Measurements from ENCODE around the gene APOBEC3C. TPM values are rescaled to one million over a fixed set of nuclear protein-coding genes. Genes with fewer than 3 reads are reported as not detected.
"Not testable (repeated sequence)": the region's sequence is repeated elsewhere in the genome, so short reads cannot be mapped to it uniquely, and the experiment has no call there.

Gene APOBEC3C
- polyA plus RNA-seq, 1 donor = 13.9 TPM

DNA sequence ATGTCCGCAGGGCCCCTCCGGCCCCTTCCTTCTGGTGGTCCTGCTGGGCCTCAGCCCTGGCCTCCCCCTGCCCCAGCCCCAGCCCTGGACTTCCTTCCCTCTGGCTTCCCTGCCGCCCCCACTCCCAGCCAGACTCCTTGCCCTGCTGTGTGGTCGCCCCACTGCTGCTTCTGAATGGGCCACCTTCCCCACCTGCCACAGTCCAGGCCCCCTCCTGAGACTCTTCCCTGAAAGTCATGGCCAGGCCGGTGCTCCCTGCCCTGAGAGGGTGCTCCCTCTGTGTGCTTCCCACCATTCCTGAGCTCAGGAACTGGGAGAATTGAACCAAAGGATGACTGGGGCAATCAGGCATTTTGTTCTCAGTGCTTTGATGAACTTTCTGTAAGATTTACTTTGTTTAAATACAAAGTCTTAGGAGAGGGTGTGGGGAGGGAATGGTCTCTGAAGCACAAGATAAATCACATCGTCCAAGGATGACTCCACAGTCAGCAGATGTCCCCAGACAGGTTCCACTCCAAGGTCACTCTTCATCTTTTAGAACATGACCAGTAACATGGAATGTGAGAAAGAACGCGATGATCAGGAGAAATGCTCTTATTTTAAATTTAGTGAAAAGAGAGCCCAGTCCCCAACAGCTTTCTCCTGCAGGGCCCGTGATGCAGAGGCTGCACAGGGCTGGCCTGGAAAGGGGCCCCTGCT lies 7.6 kb downstream of the APOBEC3C start:
- Histone ChIP-seq H3K36me3 (ENCODE audit: control insufficient read depth, insufficient read depth, low read length) (peaks cover 10% of the 10 kb centered on the region), H3K27me3 (ENCODE audit: control insufficient read depth, insufficient read depth, low read length) (no peaks in the 10 kb centered on the region), H3K9me3 (ENCODE audit: control insufficient read depth, low read depth, low read length) (no peaks in the 10 kb centered on the region), H3K4me3 (ENCODE audit: low read length) (peak overlapping the region; percentile 43), H3K4me1 (ENCODE audit: control insufficient read depth, insufficient read depth, low read length) (peaks cover 7% of the 10 kb centered on the region), H3K27ac (ENCODE audit: low read length) (no peak overlapping the region)
- DNase-seq = no peak
- no CpG with 5 or more reads among the region's 9 CpGs for WGBS (ENCODE audit: insufficient coverage, low lambda C conversion rate)

DNA sequence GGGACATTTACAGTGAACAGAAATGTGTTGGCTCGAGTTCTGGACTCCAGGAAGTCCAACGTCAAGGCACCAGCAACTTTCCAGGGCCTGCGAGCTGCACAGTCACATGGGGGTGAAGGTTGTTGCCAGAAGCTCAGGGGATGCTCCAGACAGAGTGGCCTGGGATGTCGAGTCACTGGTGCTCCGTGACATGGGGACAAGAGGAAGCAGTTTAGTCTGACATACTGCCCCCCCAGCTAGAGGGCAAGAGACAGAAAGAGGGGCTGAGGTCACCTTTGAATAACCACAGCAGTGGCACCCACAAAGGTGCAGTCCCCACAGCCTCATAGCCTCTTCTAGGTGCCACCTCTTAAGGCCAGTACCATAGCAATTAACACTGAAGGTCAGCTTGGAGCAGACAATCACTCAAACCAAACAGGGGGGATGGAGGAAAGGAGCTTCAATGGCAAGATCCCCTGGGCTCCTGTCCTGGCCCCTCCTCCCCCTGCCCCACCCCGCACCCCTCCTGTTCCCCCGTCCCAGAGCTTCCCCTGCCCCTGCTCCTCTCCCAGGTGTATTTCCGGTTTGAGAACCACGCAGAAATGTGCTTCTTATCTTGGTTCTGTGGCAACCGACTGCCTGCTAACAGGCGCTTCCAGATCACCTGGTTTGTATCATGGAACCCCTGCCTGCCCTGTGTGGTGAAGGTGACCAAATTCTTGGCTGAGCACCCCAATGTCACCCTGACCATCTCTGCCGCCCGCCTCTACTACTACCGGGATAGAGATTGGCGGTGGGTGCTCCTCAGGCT lies 10.7 kb downstream of the APOBEC3C start:
- Histone ChIP-seq H3K9me3 (ENCODE audit: control insufficient read depth, low read depth, low read length) (no peaks in the 10 kb centered on the region), H3K4me1 (ENCODE audit: control insufficient read depth, insufficient read depth, low read length) (peaks cover 7% of the 10 kb centered on the region), H3K36me3 (ENCODE audit: control insufficient read depth, insufficient read depth, low read length) (peaks cover 4% of the 10 kb centered on the region), H3K27me3 (ENCODE audit: control insufficient read depth, insufficient read depth, low read length) (no peaks in the 10 kb centered on the region), H3K4me3 (ENCODE audit: low read length) (no peak overlapping the region), H3K27ac (ENCODE audit: low read length) (no peak overlapping the region)
- peak in 1 of 2 donors; percentile 18 for DNase-seq
- no CpG with 5 or more reads among the region's 15 CpGs for WGBS (ENCODE audit: insufficient coverage, low lambda C conversion rate)

DNA sequence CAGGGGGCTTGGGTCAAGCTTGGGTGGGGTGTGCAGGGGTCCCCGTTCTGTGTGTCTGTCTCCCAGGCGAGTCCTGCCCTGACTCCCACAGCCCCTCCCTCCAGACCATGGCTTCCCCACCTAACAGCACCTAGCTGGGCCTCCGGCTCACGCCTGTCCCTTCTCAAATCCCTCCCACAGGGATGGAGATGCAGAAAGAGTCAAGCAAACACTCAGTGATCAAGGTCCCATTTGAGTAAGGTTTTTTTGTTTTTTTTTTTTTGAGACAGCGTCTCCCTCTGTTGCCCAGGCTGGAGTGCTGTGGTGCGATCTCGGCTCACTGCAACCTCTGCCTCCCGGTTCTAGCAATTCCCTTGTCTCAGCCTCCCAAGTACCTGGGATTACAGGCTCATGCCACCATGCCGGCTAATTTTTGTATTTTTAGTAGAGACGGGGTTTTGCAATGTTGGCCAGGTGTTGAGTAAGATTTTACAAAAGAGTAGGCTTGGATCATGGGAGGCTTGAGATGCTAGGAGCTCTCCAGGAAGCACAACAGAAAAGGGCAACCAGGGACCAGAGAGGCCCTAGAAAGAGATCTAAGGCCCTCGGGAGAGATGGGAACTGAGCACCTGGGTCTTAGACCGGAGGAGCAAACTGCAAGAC lies 12.6 kb downstream of the APOBEC3C start:
- Histone ChIP-seq H3K36me3 (ENCODE audit: control insufficient read depth, insufficient read depth, low read length) (peaks cover 4% of the 10 kb centered on the region), H3K4me1 (ENCODE audit: control insufficient read depth, insufficient read depth, low read length) (peaks cover 2% of the 10 kb centered on the region), H3K4me3 (ENCODE audit: low read length) (no peak overlapping the region), H3K9me3 (ENCODE audit: control insufficient read depth, low read depth, low read length) (no peaks in the 10 kb centered on the region), H3K27me3 (ENCODE audit: control insufficient read depth, insufficient read depth, low read length) (no peaks in the 10 kb centered on the region), H3K27ac (ENCODE audit: low read length) (no peak overlapping the region)
- WGBS (ENCODE audit: insufficient coverage, low lambda C conversion rate) = no CpG with 5 or more reads among the region's 12 CpGs
- no peak for DNase-seq

DNA sequence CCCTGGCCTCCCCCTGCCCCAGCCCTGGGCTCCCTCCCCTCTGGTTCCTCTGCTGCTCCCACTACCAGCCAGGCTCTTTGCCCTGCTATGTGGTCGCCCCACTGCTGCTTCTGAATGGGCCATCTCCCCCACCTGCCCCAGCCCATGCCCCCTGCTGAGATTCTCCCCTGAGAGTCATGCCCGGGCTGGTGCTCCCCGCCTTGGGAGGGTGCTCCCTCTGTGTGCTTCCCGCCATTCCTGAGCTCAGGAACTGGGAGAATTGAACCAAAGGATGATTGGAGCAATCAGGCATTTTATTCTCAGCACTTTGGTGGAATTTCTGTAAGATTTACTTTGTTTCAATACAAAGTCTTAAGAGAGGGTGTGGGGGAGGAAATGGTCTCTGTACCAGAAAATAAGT lies 13.7 kb downstream of the APOBEC3C start:
- Histone ChIP-seq H3K4me3 (ENCODE audit: low read length) (no peak overlapping the region), H3K27ac (ENCODE audit: low read length) (no peak overlapping the region), H3K27me3 (ENCODE audit: control insufficient read depth, insufficient read depth, low read length) (no peaks in the 10 kb centered on the region), H3K4me1 (ENCODE audit: control insufficient read depth, insufficient read depth, low read length) (no peaks in the 10 kb centered on the region), H3K36me3 (ENCODE audit: control insufficient read depth, insufficient read depth, low read length) (peaks cover 4% of the 10 kb centered on the region), H3K9me3 (ENCODE audit: control insufficient read depth, low read depth, low read length) (no peaks in the 10 kb centered on the region)
- no CpG with 5 or more reads among the region's 4 CpGs for WGBS (ENCODE audit: insufficient coverage, low lambda C conversion rate)
- no peak for DNase-seq

DNA sequence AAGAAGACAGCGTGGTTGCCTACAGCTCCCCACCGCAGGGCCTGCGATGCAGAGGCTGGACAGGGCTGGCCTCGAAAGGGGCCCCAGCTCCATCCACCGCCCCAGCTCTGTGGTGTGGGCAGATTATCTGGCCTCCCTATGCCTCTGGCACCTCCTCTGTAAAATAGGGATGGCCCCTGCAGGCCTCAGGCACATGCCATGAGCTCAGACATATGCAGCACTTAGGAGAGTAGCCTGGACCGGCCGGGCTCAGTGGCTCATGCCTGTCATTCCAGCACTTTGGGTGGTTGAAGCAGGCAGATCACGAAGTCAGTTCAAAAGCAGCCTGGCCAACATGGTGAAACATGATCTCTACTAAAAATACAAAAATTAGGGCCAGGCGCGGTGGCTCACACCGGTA lies 14.2 kb downstream of the APOBEC3C start:
- H3K27me3 ChIP-seq (ENCODE audit: control insufficient read depth, insufficient read depth, low read length) = no peaks in the 10 kb centered on the region
- WGBS (ENCODE audit: insufficient coverage, low lambda C conversion rate) = no CpG with 5 or more reads among the region's 11 CpGs
- DNase-seq = no peak

DNA sequence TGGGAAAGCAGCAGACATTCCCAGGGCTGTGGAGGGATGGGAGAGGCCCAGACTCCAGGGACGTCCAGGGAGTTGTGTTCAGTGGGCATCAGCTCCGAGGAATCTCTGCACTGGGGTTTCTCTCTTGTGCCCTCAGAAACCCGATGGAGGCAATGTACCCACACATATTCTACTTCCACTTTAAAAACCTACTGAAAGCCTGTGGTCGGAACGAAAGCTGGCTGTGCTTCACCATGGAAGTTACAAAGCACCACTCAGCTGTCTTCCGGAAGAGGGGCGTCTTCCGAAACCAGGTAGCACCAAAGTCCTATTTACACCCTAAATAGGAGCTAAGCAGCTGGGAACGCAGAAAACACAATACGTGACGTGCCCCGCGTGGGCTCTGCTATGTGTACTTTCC lies 15.2 kb downstream of the APOBEC3C start:
- DNase-seq = no peak
- Histone ChIP-seq H3K4me3 (ENCODE audit: low read length) (no peak overlapping the region), H3K9me3 (ENCODE audit: control insufficient read depth, low read depth, low read length) (no peaks in the 10 kb centered on the region), H3K36me3 (ENCODE audit: control insufficient read depth, insufficient read depth, low read length) (no peaks in the 10 kb centered on the region), H3K27ac (ENCODE audit: low read length) (no peak overlapping the region), H3K27me3 (ENCODE audit: control insufficient read depth, insufficient read depth, low read length) (no peaks in the 10 kb centered on the region), H3K4me1 (ENCODE audit: control insufficient read depth, insufficient read depth, low read length) (no peaks in the 10 kb centered on the region)
- no CpG with 5 or more reads among the region's 13 CpGs for WGBS (ENCODE audit: insufficient coverage, low lambda C conversion rate)

More for the DNA sequence above, 14.2 kb downstream of the APOBEC3C start:
- no peaks in the 10 kb centered on the region for H3K4me1 ChIP-seq (ENCODE audit: control insufficient read depth, insufficient read depth, low read length)
- peaks cover 4% of the 10 kb centered on the region for H3K36me3 ChIP-seq (ENCODE audit: control insufficient read depth, insufficient read depth, low read length)
- no peak overlapping the region for H3K27ac ChIP-seq (ENCODE audit: low read length)
- no peaks in the 10 kb centered on the region for H3K9me3 ChIP-seq (ENCODE audit: control insufficient read depth, low read depth, low read length)
- H3K4me3 ChIP-seq (ENCODE audit: low read length) = no peak overlapping the region

DNA sequence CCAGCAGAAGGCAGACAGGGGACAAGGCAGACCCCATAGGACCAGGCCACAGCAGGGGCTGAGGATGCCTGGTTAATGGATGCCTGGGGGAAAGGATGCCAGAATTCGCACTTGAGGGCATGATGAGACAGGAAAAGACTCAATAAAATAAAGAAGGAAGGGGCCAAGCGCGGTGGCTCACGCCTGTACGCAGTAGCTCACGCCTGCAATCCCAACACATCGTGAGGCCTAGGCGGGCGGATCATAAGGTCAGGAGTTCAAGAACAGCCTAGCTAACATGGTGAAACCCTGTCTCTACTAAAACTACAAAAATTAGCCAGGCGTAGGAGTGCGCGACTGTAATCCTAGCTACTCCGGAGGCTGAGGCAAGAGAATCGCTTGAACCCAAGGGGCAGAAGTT lies 16.6 kb downstream of the APOBEC3C start:
- H3K4me3 ChIP-seq (ENCODE audit: low read length) = no peak overlapping the region
- H3K4me1 ChIP-seq (ENCODE audit: control insufficient read depth, insufficient read depth, low read length) = no peaks in the 10 kb centered on the region
- no peaks in the 10 kb centered on the region for H3K27me3 ChIP-seq (ENCODE audit: control insufficient read depth, insufficient read depth, low read length)
- H3K27ac ChIP-seq (ENCODE audit: low read length) = no peak overlapping the region
- H3K36me3 ChIP-seq (ENCODE audit: control insufficient read depth, insufficient read depth, low read length) = no peaks in the 10 kb centered on the region
- 90% methylated on average over 4 of the region's 14 CpGs for WGBS (ENCODE audit: insufficient coverage, low lambda C conversion rate)
- DNase-seq = no peak
- H3K9me3 ChIP-seq (ENCODE audit: control insufficient read depth, low read depth, low read length) = no peaks in the 10 kb centered on the region

DNA sequence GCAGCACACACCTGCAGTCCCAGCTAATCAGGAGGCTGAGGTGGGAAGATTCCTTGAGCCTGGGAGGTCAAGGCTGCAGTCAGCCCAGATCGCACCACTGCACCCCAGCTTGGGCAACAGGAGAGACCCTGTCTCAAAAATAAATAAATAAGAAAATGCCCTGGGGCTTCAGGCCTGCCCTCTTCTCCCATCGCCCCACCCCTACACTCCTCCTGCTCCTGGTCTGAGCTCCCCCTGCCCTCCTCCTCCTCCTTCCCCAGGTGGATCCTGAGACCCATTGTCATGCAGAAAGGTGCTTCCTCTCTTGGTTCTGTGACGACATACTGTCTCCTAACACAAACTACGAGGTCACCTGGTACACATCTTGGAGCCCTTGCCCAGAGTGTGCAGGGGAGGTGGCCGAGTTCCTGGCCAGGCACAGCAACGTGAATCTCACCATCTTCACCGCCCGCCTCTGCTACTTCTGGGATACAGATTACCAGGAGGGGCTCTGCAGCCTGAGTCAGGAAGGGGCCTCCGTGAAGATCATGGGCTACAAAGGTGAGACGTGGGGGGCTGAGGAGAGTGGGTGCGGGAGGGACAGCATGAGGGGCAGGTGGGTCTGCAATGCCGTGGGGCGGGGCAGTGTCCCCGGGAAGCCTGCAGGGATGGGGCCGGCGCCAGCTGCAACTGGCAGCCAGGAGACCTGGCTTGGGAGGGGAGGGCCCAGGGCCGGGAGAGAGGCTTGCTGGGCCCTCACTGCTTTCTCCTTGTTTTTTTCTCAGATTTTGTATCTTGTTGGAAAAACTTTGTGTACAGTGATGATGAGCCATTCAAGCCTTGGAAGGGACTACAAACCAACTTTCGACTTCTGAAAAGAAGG lies 17.6 kb downstream of the APOBEC3C start:
- H3K27ac ChIP-seq (ENCODE audit: low read length); H3K4me3 ChIP-seq (ENCODE audit: low read length); H3K9me3 ChIP-seq (ENCODE audit: control insufficient read depth, low read depth, low read length); H3K36me3 ChIP-seq (ENCODE audit: control insufficient read depth, insufficient read depth, low read length); DNase-seq; H3K4me1 ChIP-seq (ENCODE audit: control insufficient read depth, insufficient read depth, low read length); H3K27me3 ChIP-seq (ENCODE audit: control insufficient read depth, insufficient read depth, low read length): not testable (repeated sequence)
- WGBS (ENCODE audit: insufficient coverage, low lambda C conversion rate) = no CpG with 5 or more reads among the region's 18 CpGs

DNA sequence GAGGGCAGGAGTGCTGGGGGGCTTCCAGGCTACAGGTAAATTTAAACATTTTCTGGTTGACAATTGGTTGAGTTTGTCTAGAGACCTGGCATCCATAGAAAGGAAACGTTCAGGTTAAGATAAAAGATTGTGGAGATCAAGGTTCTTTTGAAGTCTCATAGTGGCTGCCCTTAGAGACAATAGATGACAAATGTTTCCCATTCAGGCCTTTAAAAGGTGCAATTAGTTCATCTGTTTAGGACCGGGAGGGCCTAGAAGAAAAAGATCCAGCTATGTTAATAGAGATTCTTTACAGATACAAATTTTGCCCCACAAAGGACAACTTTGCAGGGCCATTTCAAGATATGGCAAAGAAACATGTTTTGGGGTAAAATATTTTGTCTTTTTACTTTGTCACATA lies 23.0 kb downstream of the APOBEC3C start:
- not testable (repeated sequence) for DNase-seq

More for the DNA sequence above, 23.0 kb downstream of the APOBEC3C start:
- WGBS (ENCODE audit: insufficient coverage, low lambda C conversion rate) = 0% methylated on average over 1 of the region's 2 CpGs
- H3K36me3 ChIP-seq (ENCODE audit: control insufficient read depth, insufficient read depth, low read length); H3K27me3 ChIP-seq (ENCODE audit: control insufficient read depth, insufficient read depth, low read length); H3K4me3 ChIP-seq (ENCODE audit: low read length); H3K4me1 ChIP-seq (ENCODE audit: control insufficient read depth, insufficient read depth, low read length); H3K27ac ChIP-seq (ENCODE audit: low read length); H3K9me3 ChIP-seq (ENCODE audit: control insufficient read depth, low read depth, low read length): not testable (repeated sequence)
